Left ventricle myocardium inferior (tissue), 1 donor: ENCODE data around the gene HDAC4. TPM values are rescaled to one million over a fixed set of nuclear protein-coding genes. Genes with fewer than 3 reads are reported as not detected.
"Not testable (repeated sequence)": the region's sequence is repeated elsewhere in the genome, so short reads cannot be mapped to it uniquely, and the experiment has no call there.

Experiments used
- DNase-seq: peaks from one replicate; pipeline ENCODE4 v3.0.0-alpha.2; 2020
- H3K27ac ChIP-seq: fragments of 200-600 bp; replicated peaks from 2 replicates; pipeline ENCODE4 v1.8.0; 2021
- H3K27me3 ChIP-seq: fragments of 200-600 bp; 2 replicates; pipeline ENCODE4 v1.8.0; 2021; ENCODE audit warnings: low read depth
- H3K36me3 ChIP-seq: fragments of 200-600 bp; 2 replicates; pipeline ENCODE4 v1.8.0; 2021
- H3K4me1 ChIP-seq: fragments of 200-600 bp; 2 replicates; pipeline ENCODE4 v1.8.0; 2021
- H3K4me3 ChIP-seq: fragments of 200-600 bp; 2 replicates; pipeline ENCODE4 v1.8.0; 2021; ENCODE audit warnings: mild to moderate bottlenecking, moderate library complexity
- H3K9me3 ChIP-seq: fragments of 200-600 bp; replicated peaks from 2 replicates; pipeline ENCODE4 v1.8.0; 2021
- intact Hi-C: fragments of 100-400 bp; cut with micrococcal nuclease; formaldehyde crosslinking; loops from one replicate; pipeline ENCODE4 v1.11.0; 2022
- long read RNA-seq: library from polyadenylated mRNA; unstranded; transcript quantifications from one replicate; pipeline ENCODE4 v2.0.0, GENCODE V29; 2021
- total RNA-seq: library from RNA; stranded (reverse); fragmentation: NEBNext Ultra II Directional; extraction: Animal tissue kit (Norgen Biotek cat#: 25700); gene quantifications from one replicate; pipeline ENCODE4 v1.2.1, GENCODE V29; 2021
- TF ChIP-seq, protein P1 (sequence below): fragments of 200-600 bp; IDR thresholded peaks from 2 replicates; pipeline ENCODE4 v1.8.0; 2021; ENCODE audit warnings: antibody characterized with exemption, mild to moderate bottlenecking, borderline replicate concordance
- donor health status: DM: no; HTN: yes; CAD: no; lungs with severe emphysema.

The HDAC4 gene
- total RNA-seq = 23.9 TPM
- long read RNA-seq, partial matches to known transcripts = 4 of 11 reads
- long read RNA-seq, other reads (novel, unspliced or antisense) = 7 of 11 reads

DNA sequence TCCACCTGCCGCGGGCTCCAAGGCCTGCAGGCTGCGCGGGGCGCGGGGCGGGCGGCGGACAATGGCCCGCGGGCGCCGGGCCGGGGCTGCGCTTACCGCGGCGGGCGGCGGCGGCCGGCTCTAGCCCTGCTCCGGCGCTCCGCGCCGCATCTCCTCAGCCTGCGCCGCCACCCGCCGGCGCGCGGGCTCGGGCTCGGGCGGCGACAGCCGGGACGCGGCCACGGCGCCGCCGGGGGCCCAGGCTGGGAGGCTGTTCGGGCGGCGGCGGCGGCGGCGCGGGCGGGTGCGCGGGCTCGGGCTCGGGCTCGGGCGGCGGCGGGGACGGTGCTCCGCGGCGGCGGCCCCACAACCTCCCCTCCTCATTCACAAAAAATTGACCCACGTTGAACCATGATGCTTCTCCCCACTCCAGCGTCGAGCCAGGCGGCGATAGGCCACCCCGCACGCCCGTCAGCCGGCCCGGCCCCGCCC is at the start of gene HDAC4:
TSS of gene HDAC4 (minus strand) at position 425 of the 471 bp plus-strand sequence. CDS start 48,321 bp downstream, outside the sequence.
- Histone ChIP-seq H3K36me3 (no peaks in the 10 kb centered on the region), H3K27ac (peak within 1 kb of the TSS; percentile 100), H3K4me1 (peaks cover 55% of the 10 kb centered on the region), H3K27me3 (no peaks in the 10 kb centered on the region), H3K4me3 (peak within 1 kb of the TSS; percentile 83), H3K9me3 (no peaks in the 10 kb centered on the region)
- intact Hi-C loops = no loop called here
- TF ChIP-seq, protein P1, sequence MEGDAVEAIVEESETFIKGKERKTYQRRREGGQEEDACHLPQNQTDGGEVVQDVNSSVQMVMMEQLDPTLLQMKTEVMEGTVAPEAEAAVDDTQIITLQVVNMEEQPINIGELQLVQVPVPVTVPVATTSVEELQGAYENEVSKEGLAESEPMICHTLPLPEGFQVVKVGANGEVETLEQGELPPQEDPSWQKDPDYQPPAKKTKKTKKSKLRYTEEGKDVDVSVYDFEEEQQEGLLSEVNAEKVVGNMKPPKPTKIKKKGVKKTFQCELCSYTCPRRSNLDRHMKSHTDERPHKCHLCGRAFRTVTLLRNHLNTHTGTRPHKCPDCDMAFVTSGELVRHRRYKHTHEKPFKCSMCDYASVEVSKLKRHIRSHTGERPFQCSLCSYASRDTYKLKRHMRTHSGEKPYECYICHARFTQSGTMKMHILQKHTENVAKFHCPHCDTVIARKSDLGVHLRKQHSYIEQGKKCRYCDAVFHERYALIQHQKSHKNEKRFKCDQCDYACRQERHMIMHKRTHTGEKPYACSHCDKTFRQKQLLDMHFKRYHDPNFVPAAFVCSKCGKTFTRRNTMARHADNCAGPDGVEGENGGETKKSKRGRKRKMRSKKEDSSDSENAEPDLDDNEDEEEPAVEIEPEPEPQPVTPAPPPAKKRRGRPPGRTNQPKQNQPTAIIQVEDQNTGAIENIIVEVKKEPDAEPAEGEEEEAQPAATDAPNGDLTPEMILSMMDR = no peak
- DNase-seq = no peak

DNA sequence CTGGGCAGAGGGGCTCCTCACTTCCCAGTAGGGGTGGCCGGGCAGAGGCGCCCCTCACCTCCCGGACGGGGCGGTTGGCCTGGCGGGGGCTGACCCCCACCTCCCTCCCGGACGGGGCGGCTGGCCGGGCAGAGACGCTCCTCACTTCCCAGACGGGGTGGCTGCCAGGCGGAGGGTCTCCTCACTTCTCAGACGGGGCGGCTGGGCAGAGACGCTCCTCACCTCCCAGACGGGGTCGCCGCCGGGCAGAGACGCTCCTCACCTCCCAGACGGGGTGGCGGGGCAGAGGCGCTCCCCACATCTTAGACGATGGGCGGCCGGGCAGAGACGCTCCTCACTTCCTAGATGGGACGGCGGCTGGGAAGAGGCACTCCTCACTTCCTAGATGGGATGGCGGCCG is 48.6 kb upstream of the HDAC4 start:
- H3K4me3 ChIP-seq, DNase-seq, intact Hi-C loops, H3K27ac ChIP-seq, H3K36me3 ChIP-seq, H3K4me1 ChIP-seq, H3K27me3 ChIP-seq: not testable (repeated sequence)
- peaks cover 45% of the 10 kb centered on the region for H3K9me3 ChIP-seq

DNA sequence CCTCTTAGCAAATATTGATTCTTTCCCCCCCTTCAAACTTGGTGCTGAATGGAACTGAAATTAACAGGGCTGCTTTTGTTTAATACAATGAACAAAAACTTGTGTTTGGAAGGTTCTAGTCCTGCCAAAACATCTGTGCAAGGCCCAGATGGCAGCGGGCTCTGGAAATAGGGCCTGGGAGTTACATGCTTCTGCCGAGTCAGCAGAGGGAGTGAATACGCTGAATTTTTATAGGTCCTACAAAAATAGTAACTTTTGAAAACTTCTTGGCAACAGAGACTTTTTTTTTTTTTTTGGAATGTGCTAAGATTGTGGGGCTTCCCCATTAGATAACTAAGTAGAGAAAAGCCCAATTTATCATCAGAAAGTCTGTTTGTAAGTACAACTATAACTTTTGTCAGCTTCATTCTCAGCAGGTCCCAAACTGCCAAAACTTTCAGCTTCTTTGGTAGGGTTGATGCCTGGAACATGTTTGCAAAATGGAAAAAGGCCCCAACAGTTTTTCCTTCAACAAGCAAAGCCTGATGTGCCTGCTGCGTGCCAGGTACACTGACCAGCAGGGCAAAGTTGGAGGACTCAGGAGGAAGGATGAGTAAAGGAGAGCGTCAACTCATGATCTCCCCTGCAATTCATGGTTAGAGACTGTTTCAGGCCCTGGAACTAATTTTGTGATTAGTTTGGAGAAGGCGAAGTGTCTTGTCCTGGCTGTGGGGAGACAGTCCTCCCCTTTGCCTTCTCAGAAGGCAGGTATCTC is 45.1 kb upstream of the HDAC4 start:
- no peak overlapping the region for H3K27ac ChIP-seq
- TF ChIP-seq, protein P1 = no peak
- H3K9me3 ChIP-seq = peaks cover 9% of the 10 kb centered on the region
- DNase-seq = no peak
- H3K4me1 ChIP-seq = peaks cover 6% of the 10 kb centered on the region
- intact Hi-C loops = no loop called here
- H3K4me3 ChIP-seq = no peak overlapping the region
- H3K36me3 ChIP-seq = no peaks in the 10 kb centered on the region
- H3K27me3 ChIP-seq = peaks cover 36% of the 10 kb centered on the region

DNA sequence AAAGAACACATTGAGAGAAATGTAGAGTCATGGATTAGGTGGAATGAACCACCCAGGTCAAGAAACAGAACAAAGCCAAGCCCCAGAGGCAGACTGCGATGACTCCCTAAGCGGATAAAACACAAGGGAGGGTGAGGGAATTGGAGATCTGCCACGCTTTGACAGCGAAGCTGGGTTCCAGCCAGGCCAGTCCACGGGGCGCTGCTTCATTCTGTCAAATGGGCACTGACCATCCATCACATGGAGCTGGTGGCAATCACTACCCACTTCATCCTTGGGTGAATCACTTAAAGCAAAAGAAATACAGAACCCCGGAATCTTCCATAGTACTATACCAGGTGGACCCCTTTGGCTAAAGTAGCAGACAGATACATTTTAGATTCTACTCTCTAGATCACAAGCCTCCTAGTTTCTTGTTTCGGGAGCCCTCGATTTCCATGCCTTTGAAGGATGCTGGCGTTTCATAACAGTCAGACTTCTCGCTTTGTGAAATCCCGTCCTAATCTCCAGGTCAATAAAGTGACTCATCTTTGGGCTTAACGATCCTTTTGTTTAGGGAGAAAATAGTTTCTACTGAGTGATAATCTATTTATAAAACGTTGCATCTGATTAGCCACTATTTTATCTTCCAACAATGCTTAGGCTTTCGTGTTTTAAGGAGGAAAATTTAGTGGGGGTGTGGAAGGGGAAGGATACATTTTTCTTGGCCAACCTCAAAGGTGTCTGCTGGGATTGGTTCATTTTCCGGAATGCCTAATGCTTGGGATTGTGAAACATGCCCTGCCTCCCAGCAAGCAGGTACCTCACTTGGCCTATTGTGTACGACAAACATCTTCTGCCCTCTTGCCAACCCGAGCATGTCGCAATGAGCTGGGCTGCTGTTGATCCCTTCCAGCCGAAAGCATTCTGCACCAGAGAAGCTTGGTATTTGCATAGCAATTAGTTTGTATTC is 44.1 kb upstream of the HDAC4 start:
- no peak for DNase-seq
- H3K4me3 ChIP-seq = no peak overlapping the region
- peaks cover 16% of the 10 kb centered on the region for H3K4me1 ChIP-seq
- peaks cover 46% of the 10 kb centered on the region for H3K27me3 ChIP-seq
- no peak overlapping the region for H3K27ac ChIP-seq
- intact Hi-C loops = no loop called here
- peaks cover 6% of the 10 kb centered on the region for H3K9me3 ChIP-seq
- TF ChIP-seq, protein P1 = no peak
- no peaks in the 10 kb centered on the region for H3K36me3 ChIP-seq

DNA sequence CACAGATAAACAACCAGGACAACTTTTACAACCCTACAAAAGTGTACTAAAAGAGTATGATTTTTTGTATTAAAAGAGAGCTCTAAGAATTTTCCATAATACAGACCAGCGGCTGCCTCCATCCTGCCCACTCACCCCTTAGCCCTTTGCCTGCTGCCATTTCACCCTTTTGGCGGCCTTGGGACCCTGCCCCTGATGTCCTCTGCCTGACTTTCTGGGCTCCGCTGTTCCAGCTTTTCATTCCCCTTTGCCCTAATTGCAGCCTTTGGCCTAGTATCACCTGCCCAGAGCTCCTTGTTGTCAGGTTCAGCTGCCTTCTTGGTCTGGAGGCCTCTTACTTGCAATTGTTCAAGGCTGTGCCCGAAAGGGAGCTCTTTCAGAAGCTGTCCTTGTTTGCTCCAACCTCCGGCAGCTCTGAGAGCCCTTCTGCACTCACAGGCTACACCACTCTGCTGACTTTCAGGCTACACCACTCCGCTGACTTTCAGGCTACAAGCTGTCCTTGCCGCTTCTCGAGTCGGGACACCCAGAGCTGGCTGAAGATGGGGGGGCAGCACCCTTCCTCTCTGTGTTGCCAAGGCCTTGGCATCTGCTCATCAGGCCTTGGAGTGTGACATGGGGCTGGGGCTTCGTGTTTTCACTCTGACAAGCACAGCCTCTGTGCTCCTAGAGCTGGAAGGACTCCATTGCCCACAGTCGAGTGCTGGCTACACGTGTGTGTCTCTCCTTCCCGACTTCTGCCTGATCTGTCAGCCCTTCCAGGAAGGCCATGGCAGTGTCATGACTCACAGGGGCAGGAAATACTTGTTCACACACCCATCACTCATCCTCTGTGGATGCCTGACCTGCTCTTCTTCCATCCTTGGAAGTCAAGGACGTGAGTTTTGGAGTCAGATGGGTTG is 43.1 kb upstream of the HDAC4 start:
- Histone ChIP-seq H3K27ac (no peak overlapping the region), H3K4me1 (peaks cover 16% of the 10 kb centered on the region), H3K4me3 (no peak overlapping the region), H3K36me3 (no peaks in the 10 kb centered on the region), H3K9me3 (peaks cover 6% of the 10 kb centered on the region), H3K27me3 (peaks cover 56% of the 10 kb centered on the region)
- TF ChIP-seq, protein P1 = no peak
- DNase-seq = no peak
- intact Hi-C loops = no loop called here
